Neural progenitor cell (in vitro differentiated cells): ENCODE measurements around the gene OSBPL1A.

ENCODE experiments used
- EZH2 ChIP-seq: fragments of 200-600 bp; sonication (generic); IDR thresholded peaks from 2 replicates; pipeline ENCODE4 v1.6.1; 2017; ENCODE audit warnings: antibody characterized with exemption, mild to moderate bottlenecking, moderate library complexity
- EZH2phosphoT487 ChIP-seq: fragments of 200-600 bp; sonication (generic); IDR thresholded peaks from 2 replicates; pipeline ENCODE4 v1.6.1; 2017; ENCODE audit warnings: antibody characterized with exemption
- TF ChIP-seq, protein P1 (sequence below): fragments of 200-600 bp; sonication (generic); IDR thresholded peaks from 2 replicates; pipeline ENCODE4 v1.5.1; 2017; ENCODE audit warnings: antibody characterized with exemption, mild to moderate bottlenecking

DNA sequence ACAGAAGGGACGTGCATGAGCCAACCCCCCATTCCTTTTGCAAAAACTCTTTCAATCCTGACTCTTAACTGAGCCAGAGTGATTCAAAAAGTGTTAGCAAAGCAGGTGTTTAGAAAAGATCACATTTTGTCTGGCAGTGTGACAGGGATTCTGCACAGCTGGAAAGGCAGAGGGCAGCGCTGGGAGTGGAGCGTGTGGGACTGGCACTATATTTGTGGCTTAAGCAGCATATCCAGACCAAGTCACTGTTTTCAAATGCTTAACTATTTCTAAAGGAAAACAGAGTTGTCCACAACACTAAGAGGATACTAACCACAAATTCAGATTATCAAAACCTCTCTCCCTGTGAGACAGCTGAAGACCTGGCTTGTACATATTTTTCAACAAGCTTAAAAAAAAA, 239.8 kb downstream of the OSBPL1A start:
- TF ChIP-seq, protein P1, sequence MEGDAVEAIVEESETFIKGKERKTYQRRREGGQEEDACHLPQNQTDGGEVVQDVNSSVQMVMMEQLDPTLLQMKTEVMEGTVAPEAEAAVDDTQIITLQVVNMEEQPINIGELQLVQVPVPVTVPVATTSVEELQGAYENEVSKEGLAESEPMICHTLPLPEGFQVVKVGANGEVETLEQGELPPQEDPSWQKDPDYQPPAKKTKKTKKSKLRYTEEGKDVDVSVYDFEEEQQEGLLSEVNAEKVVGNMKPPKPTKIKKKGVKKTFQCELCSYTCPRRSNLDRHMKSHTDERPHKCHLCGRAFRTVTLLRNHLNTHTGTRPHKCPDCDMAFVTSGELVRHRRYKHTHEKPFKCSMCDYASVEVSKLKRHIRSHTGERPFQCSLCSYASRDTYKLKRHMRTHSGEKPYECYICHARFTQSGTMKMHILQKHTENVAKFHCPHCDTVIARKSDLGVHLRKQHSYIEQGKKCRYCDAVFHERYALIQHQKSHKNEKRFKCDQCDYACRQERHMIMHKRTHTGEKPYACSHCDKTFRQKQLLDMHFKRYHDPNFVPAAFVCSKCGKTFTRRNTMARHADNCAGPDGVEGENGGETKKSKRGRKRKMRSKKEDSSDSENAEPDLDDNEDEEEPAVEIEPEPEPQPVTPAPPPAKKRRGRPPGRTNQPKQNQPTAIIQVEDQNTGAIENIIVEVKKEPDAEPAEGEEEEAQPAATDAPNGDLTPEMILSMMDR: no peak
- no peak for TF ChIP-seq EZH2
- no peak for TF ChIP-seq EZH2phosphoT487
